WTC11 (cell line): ENCODE data around the gene SOX8. TPM values are rescaled to one million over a fixed set of nuclear protein-coding genes. Genes with fewer than 3 reads are reported as not detected.

ENCODE experiments used
- ATAC-seq: fragments of 200-7000 bp; cut with Tn5 transposase; 2 replicates; pipeline ENCODE4 v1.10.0; 2021; ENCODE audit warnings: mild to moderate bottlenecking, moderate library complexity
- CTCF ChIA-PET: fragments of 300-600 bp; sonication (Branson Sonifier 250); formaldehyde crosslinking; loops from one replicate; lab custom pipeline; 2021; ENCODE audit warnings: antibody characterized with exemption; lab: Charles Lee
- POLR2A ChIA-PET: fragments of 350-600 bp; sonication (Branson Sonifier 250); formaldehyde crosslinking; loops from one replicate; lab custom pipeline; 2021; ENCODE audit warnings: antibody characterized with exemption; lab: Charles Lee
- DNase-seq: peaks from one replicate; pipeline ENCODE4 v3.0.0; 2021; ENCODE audit warnings: low spot score
- H3K27ac Mint-ChIP-seq: 2 replicates; pipeline ENCODE4 v1.8.0; 2021; ENCODE audit warnings: mixed read lengths
- H3K27me3 Mint-ChIP-seq: 2 replicates; pipeline ENCODE4 v1.8.0; 2021; ENCODE audit warnings: low read depth, mild to moderate bottlenecking, moderate library complexity, mixed read lengths
- H3K36me3 Mint-ChIP-seq: 2 replicates; pipeline ENCODE4 v1.8.0; 2021; ENCODE audit warnings: mixed read lengths
- H3K4me1 Mint-ChIP-seq: 2 replicates; pipeline ENCODE4 v1.8.0; 2022; ENCODE audit warnings: mixed read lengths
- H3K4me3 Mint-ChIP-seq: 2 replicates; pipeline ENCODE4 v1.8.0; 2021; ENCODE audit warnings: mild to moderate bottlenecking, moderate library complexity, mixed read lengths
- H3K9me3 Mint-ChIP-seq: 2 replicates; pipeline ENCODE4 v1.8.0; 2021; ENCODE audit warnings: mixed read lengths
- AFF4 ChIP-seq: sonication (generic); formaldehyde crosslinking; IDR thresholded peaks from 2 replicates; pipeline ENCODE4 v1.8.1; 2023; ENCODE audit warnings: mild to moderate bottlenecking, missing genetic modification reagents, borderline replicate concordance
- ARID4B ChIP-seq: sonication (generic); formaldehyde crosslinking; IDR thresholded peaks from 2 replicates; pipeline ENCODE4 v1.8.0; 2023; ENCODE audit warnings: missing genetic modification reagents, mild to moderate bottlenecking, borderline replicate concordance
- CTCF ChIP-seq: fragments of 200-600 bp; IDR thresholded peaks from 2 replicates; pipeline ENCODE4 v1.8.0; 2022; ENCODE audit warnings: antibody characterized with exemption
- GRHL2 ChIP-seq: fragments of 250-450 bp; sonication (Bioruptor Pico); IDR thresholded peaks from 2 replicates; pipeline ENCODE4 v1.8.0; 2022; ENCODE audit warnings: mild to moderate bottlenecking, moderate library complexity; ENCODE audit not compliant: insufficient replicate concordance, severe bottlenecking
- IRF2 ChIP-seq: sonication (generic); formaldehyde crosslinking; IDR thresholded peaks from 2 replicates; pipeline ENCODE4 v1.8.0; 2022; ENCODE audit warnings: low read depth, missing genetic modification reagents, borderline replicate concordance
- JUN ChIP-seq: sonication (generic); formaldehyde crosslinking; IDR thresholded peaks from 2 replicates; pipeline ENCODE4 v1.8.0; 2023; ENCODE audit warnings: mild to moderate bottlenecking, missing genetic modification reagents
- PRDM15 ChIP-seq: sonication (generic); formaldehyde crosslinking; IDR thresholded peaks from 2 replicates; pipeline ENCODE4 v1.8.0; 2022; ENCODE audit warnings: missing genetic modification reagents
- RELA ChIP-seq: sonication (generic); formaldehyde crosslinking; IDR thresholded peaks from 2 replicates; pipeline ENCODE4 v1.8.1; 2022; ENCODE audit warnings: missing genetic modification reagents, mild to moderate bottlenecking, borderline replicate concordance
- RORB ChIP-seq: fragments of 250-450 bp; sonication (Bioruptor Pico); IDR thresholded peaks from 2 replicates; pipeline ENCODE4 v1.9.0; 2021; ENCODE audit warnings: mild to moderate bottlenecking
- ZNF138 ChIP-seq: sonication (generic); formaldehyde crosslinking; conservative IDR thresholded peaks from 2 replicates; pipeline ENCODE4 v1.8.1; 2022; ENCODE audit warnings: mild to moderate bottlenecking, moderate library complexity, missing genetic modification reagents
- ZNF317 ChIP-seq: sonication (generic); formaldehyde crosslinking; IDR thresholded peaks from 2 replicates; pipeline ENCODE4 v1.8.1; 2023; ENCODE audit warnings: low read depth, mild to moderate bottlenecking, moderate library complexity, missing genetic modification reagents, borderline replicate concordance
- ZNF425 ChIP-seq: fragments of 250-450 bp; sonication (Bioruptor Pico); conservative IDR thresholded peaks from 2 replicates; pipeline ENCODE4 v1.9.0; 2021; ENCODE audit warnings: mild to moderate bottlenecking
- total RNA-seq: library from RNA; stranded (reverse); gene quantifications from 3 replicates; pipeline ENCODE4 v1.2.3, GENCODE V29; 2021

The SOX8 gene
- total RNA-seq, 1 experiment from 2014 or later, result 12.3 TPM

GRCh38 chr16:999677-1000076, 18.1 kb downstream of the SOX8 start (continued):
- TF ChIP-seq PRDM15 (CRISPR knock-in tag) (no peak), CTCF (no peak), AFF4 (CRISPR knock-in tag) (no peak), IRF2 (CRISPR knock-in tag) (no peak)

GRCh38 chr16:1000608-1001007, 19.0 kb downstream of the SOX8 start:
- Mint-ChIP-seq H3K27ac (no peak overlapping the region), H3K36me3 (peaks cover 5% of the 10 kb centered on the region), H3K27me3 (peaks cover 7% of the 10 kb centered on the region; the same call in 1 of the 2 replicates), H3K4me3 (no peak overlapping the region), H3K9me3 (peaks cover 11% of the 10 kb centered on the region), H3K4me1 (peaks cover 5% of the 10 kb centered on the region; the same call in 1 of the 2 replicates)
- no peak for ATAC-seq
- TF ChIP-seq RORB (CRISPR knock-in tag) (no peak), ARID4B (CRISPR knock-in tag) (no peak), GRHL2 (CRISPR knock-in tag) (no peak), JUN (CRISPR knock-in tag) (no peak)
- no peak for DNase-seq
- CTCF ChIA-PET, result interaction anchor here (1.2 kb wide), 1 partner anchor 57 kb away, joined by 8 read pairs; no protein-coding TSS in a partner anchor
- POLR2A ChIA-PET, result no interaction called here

GRCh38 chr16:1001096-1001495, 19.5 kb downstream of the SOX8 start:
- peaks cover 5% of the 10 kb centered on the region; the same call in 1 of the 2 replicates for H3K4me1 Mint-ChIP-seq
- ATAC-seq, result no peak
- DNase-seq, result no peak
- H3K27me3 Mint-ChIP-seq, result peaks cover 3% of the 10 kb centered on the region; the same call in 1 of the 2 replicates
- H3K36me3 Mint-ChIP-seq, result peaks cover under 1% of the 10 kb centered on the region
- POLR2A ChIA-PET, result no interaction called here
- H3K4me3 Mint-ChIP-seq, result no peak overlapping the region
- TF ChIP-seq ZNF138 (CRISPR knock-in tag), result no peak
- no peak for TF ChIP-seq RELA (CRISPR knock-in tag)
- no peak for TF ChIP-seq ZNF425 (CRISPR knock-in tag)
- TF ChIP-seq ZNF317, result no peak
- no peak overlapping the region for H3K27ac Mint-ChIP-seq
- CTCF ChIA-PET, result interaction anchor here (1.2 kb wide), 1 partner anchor 56 kb away, joined by 8 read pairs; no protein-coding TSS in a partner anchor
- peaks cover 6% of the 10 kb centered on the region for H3K9me3 Mint-ChIP-seq
